ENCODE data around the gene FMN1. TPM values are rescaled to one million over a fixed set of nuclear protein-coding genes. Genes with fewer than 3 reads are reported as not detected.
"Not testable (repeated sequence)": the region's sequence is repeated elsewhere in the genome, so short reads cannot be mapped to it uniquely, and the experiment has no call there.

Gene FMN1
- total RNA-seq, 4 donors from 2014 or later = 4.3 to 10.1 (median 8.8) TPM

- DNase-seq = no peak
- no peaks in the 10 kb centered on the region for H3K9me3 ChIP-seq
- no peaks in the 10 kb centered on the region for H3K36me3 ChIP-seq
- intact Hi-C loops (cut with DNase I) = no loop called here
- no peak overlapping the region for H3K27ac ChIP-seq
- 71 to 83% methylated on average over 7 of the region's 7 CpGs for WGBS, 2 donors
- no peaks in the 10 kb centered on the region for H3K27me3 ChIP-seq
- no peaks in the 10 kb centered on the region for H3K4me1 ChIP-seq
- H3K4me3 ChIP-seq = no peak overlapping the region
- TF ChIP-seq, protein P1, sequence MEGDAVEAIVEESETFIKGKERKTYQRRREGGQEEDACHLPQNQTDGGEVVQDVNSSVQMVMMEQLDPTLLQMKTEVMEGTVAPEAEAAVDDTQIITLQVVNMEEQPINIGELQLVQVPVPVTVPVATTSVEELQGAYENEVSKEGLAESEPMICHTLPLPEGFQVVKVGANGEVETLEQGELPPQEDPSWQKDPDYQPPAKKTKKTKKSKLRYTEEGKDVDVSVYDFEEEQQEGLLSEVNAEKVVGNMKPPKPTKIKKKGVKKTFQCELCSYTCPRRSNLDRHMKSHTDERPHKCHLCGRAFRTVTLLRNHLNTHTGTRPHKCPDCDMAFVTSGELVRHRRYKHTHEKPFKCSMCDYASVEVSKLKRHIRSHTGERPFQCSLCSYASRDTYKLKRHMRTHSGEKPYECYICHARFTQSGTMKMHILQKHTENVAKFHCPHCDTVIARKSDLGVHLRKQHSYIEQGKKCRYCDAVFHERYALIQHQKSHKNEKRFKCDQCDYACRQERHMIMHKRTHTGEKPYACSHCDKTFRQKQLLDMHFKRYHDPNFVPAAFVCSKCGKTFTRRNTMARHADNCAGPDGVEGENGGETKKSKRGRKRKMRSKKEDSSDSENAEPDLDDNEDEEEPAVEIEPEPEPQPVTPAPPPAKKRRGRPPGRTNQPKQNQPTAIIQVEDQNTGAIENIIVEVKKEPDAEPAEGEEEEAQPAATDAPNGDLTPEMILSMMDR (IDR thresholded peaks at IDR 0.05) = no peak
- no peak for TF ChIP-seq POLR2A (IDR thresholded peaks at IDR 0.05)
Observed at GRCh38 chr15:33076937-33077336, 117.6 kb downstream of the FMN1 start.

- intact Hi-C loops (cut with DNase I) = loop anchor here (5.0 kb wide), 1 partner anchor 53 kb away; no protein-coding TSS in a partner anchor
- H3K4me1 ChIP-seq = no peaks in the 10 kb centered on the region
- DNase-seq = no peak
- H3K27me3 ChIP-seq = no peaks in the 10 kb centered on the region
- H3K9me3 ChIP-seq = no peaks in the 10 kb centered on the region
- TF ChIP-seq, protein P1 (IDR thresholded peaks at IDR 0.05) = peak in 2 of 6 experiments; percentile 26 to 48
- no peak for TF ChIP-seq POLR2A (IDR thresholded peaks at IDR 0.05)
- no peak overlapping the region for H3K27ac ChIP-seq
- no peaks in the 10 kb centered on the region for H3K36me3 ChIP-seq
- 94 to 100% methylated on average over 3 of the region's 3 CpGs for WGBS, 2 donors
- no peak overlapping the region for H3K4me3 ChIP-seq
Observed at GRCh38 chr15:33074942-33075341, 119.6 kb downstream of the FMN1 start.

DNA sequence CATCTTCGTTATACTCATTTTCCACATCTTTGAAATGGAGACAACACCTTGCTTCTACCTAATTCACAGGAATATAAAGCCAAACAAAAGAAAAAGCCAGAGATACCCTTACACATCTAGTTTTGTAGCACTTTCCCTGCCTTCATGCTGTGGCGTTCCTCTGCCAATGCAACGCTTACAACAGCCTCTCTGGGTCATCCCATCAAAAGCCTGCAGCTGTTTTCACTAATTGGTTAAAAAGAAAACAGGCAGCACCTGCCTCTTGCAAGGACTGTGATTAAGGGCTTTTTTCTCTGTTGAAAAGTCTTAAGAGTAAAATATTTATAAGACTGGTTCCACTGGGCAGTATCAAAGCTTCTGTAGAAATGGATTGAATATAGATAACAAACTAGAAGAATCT, 120.3 kb downstream of the FMN1 start:
- WGBS, 2 donors = 64 to 88% methylated on average over 3 of the region's 3 CpGs
- H3K36me3 ChIP-seq = no peaks in the 10 kb centered on the region

DNA sequence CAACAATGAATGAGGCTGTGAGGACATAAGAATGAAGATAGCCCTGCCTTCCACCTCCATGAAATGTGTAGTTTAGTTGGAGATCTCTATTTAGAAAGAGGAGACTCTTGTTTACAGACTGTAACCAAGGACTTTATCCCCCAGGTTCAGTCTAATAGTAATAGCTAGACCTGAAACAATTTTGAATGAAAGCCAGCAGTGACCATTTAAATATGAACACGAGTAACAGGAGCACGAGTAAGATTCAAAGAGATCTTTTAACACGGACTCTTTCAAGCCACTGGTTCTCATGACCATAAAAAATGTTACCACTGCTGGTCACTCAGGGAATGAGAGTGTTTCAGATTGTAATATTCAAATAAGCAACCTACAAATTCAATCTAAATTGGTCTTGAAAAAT, 123.1 kb downstream of the FMN1 start:
- TF ChIP-seq, protein P1 (IDR thresholded peaks at IDR 0.05) = no peak
- TF ChIP-seq POLR2A (IDR thresholded peaks at IDR 0.05) = no peak
- Histone ChIP-seq H3K9me3 (no peaks in the 10 kb centered on the region), H3K4me3 (no peak overlapping the region), H3K27ac (no peak overlapping the region), H3K36me3 (no peaks in the 10 kb centered on the region), H3K4me1 (peaks cover 8 to 32% (median 15%) of the 10 kb centered on the region in 3 donors), H3K27me3 (peaks cover 0 to 4% (median 0%) of the 10 kb centered on the region in 4 donors)
- WGBS, 2 donors = 72% methylated on average over 3 of the region's 3 CpGs
- DNase-seq = no peak
- intact Hi-C loops (cut with DNase I) = loop anchor here (5.0 kb wide), 1 partner anchor 49 kb away; no protein-coding TSS in a partner anchor

More for the DNA sequence above, 120.3 kb downstream of the FMN1 start:
- Histone ChIP-seq H3K4me3 (no peak overlapping the region), H3K27ac (no peak overlapping the region), H3K4me1 (peaks cover 0 to 5% (median under 1%) of the 10 kb centered on the region in 3 donors), H3K27me3 (no peaks in the 10 kb centered on the region), H3K9me3 (no peaks in the 10 kb centered on the region)
- TF ChIP-seq, protein P1 (IDR thresholded peaks at IDR 0.05) = no peak
- no peak for TF ChIP-seq POLR2A (IDR thresholded peaks at IDR 0.05)
- intact Hi-C loops (cut with DNase I) = loop anchor here (5.0 kb wide), 1 partner anchor 52 kb away; no protein-coding TSS in a partner anchor
- DNase-seq = no peak

DNA sequence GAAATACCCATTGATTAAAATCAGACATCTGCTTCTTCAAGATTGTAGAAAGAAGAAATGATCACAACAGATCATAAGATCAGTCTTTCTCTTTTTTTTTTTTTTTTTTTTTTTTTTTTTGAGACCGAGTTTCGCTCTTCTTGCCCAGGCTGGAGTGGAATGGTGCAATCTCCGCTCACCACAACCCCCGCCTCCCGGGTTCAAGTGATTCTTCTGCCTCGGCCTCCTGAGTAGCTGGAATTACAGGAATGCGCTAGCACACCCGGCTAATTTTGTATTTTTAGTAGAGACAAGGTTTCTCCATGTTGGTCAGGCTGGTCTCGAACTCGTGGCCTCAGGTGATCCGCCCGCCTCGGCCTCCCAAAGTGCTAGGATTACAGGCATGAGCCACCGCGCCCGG, 124.6 kb downstream of the FMN1 start:
- H3K27ac ChIP-seq = not testable (repeated sequence)

DNA sequence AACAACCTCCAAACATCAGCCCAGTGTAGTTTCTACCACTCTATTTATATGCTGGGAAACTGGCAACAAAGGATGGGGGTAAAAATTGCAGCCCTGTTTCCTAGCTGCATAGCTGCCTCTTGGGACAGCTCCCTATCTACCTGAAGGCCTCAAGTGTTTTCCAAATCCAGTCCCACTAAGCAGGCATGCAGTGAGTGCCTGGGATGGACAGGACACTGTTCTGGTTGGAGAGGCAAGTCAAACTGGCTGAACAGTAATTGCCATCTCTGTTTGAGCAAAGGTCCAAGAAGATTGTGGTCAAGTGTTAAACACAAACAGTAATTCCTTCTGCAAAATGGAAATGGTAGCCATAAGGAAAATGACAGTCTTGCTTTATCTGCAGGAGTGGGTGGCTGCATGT, 125.4 kb downstream of the FMN1 start:
- no peaks in the 10 kb centered on the region for H3K9me3 ChIP-seq
- peaks cover 8 to 43% (median 16%) of the 10 kb centered on the region in 3 donors for H3K4me1 ChIP-seq
- H3K27ac ChIP-seq = peak overlapping the region; percentile 71 to 90 (median 84)
- peaks cover 0 to 4% (median 0%) of the 10 kb centered on the region in 4 donors for H3K27me3 ChIP-seq
- no peaks in the 10 kb centered on the region for H3K36me3 ChIP-seq
- intact Hi-C loops (cut with DNase I) = no loop called here
- peak overlapping the region in 1 of 4 donors; percentile 53 for H3K4me3 ChIP-seq
- TF ChIP-seq, protein P1 (IDR thresholded peaks at IDR 0.05) = no peak
- TF ChIP-seq POLR2A (IDR thresholded peaks at IDR 0.05) = no peak
- DNase-seq = no peak

More for the DNA sequence above, 124.6 kb downstream of the FMN1 start:
- H3K4me3 ChIP-seq, H3K36me3 ChIP-seq, H3K9me3 ChIP-seq, DNase-seq, H3K27me3 ChIP-seq: not testable (repeated sequence)
- H3K4me1 ChIP-seq = peaks cover 8 to 38% (median 16%) of the 10 kb centered on the region in 3 donors
- WGBS, 2 donors = 90 to 95% methylated on average over 12 to 16 of the region's 16 CpGs
- intact Hi-C loops (cut with DNase I) = loop anchor here (5.0 kb wide), 1 partner anchor 48 kb away; no protein-coding TSS in a partner anchor

All from esophagus squamous epithelium (tissue), 5 donors.